Measurements from ENCODE around the gene FCRL6. TPM values are rescaled to one million over a fixed set of nuclear protein-coding genes. Genes with fewer than 3 reads are reported as not detected.
A peak's percentile ranks its signal among the peaks of the same experiment; 100 is the strongest.

Gene FCRL6
- total and polyA plus RNA-seq, 2 of the 13 experiments (the other 11 are each of a cell fraction or from before 2014, with no cell fraction given) = not detected

DNA sequence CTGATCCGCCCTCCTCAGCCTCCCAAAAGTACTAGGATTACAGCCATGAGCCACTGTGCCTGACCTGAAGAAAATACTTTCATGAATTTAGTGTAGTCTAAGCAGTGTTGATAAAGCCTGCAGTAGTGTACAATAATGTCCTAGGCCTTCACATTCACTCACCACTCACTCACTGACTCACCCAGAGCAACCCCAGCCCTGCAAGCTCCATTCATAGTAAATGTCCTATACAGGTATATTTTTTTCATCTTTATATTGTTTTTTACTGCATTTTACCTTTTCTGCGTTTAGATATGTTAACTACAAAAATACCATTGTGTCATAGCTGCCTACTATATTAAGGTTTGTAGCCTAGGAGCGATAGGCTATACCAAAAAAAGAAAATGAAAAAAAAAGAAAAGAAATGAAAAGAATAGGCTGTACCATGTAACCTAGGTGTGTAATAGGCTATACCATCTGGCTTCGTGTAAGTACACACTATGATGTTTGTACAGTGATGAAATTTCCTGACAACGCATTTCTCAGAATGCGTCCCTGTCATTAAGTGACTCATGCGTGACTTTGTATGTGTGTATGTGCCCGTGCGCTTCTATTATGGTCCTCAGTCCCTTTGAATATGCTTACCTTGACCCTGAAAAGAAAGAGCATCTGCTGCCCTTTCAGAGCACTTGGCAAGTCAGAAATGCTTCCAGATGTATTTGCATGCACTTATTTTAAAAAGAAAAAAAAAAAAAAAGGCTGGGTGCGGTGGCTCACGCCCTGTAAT lies 15.3 kb downstream of the FCRL6 start (continued):
- TF ChIP-seq HDAC6 (IDR thresholded peaks at IDR 0.05; ENCODE audit: low read depth, low read length) = no peak
- no peak for TF ChIP-seq ZNF432 (CRISPR knock-in tag; IDR thresholded peaks at IDR 0.05; ENCODE audit: borderline replicate concordance)
- TF ChIP-seq SMARCC2 (IDR thresholded peaks at IDR 0.05) = no peak
- TF ChIP-seq REL (CRISPR knock-in tag; conservative IDR thresholded peaks at IDR 0.05) = no peak
- peak; percentile 43; the same call in 1 of the 2 replicates for TF ChIP-seq SOX5 (CRISPR knock-in tag; IDR thresholded peaks at IDR 0.05; ENCODE audit: borderline replicate concordance)
- TF ChIP-seq CEBPB (IDR thresholded peaks at IDR 0.05; ENCODE audit: borderline replicate concordance, low read depth, low read length) = peak; percentile 32; the same call in 1 of the 2 replicates
- TF ChIP-seq, protein P1, sequence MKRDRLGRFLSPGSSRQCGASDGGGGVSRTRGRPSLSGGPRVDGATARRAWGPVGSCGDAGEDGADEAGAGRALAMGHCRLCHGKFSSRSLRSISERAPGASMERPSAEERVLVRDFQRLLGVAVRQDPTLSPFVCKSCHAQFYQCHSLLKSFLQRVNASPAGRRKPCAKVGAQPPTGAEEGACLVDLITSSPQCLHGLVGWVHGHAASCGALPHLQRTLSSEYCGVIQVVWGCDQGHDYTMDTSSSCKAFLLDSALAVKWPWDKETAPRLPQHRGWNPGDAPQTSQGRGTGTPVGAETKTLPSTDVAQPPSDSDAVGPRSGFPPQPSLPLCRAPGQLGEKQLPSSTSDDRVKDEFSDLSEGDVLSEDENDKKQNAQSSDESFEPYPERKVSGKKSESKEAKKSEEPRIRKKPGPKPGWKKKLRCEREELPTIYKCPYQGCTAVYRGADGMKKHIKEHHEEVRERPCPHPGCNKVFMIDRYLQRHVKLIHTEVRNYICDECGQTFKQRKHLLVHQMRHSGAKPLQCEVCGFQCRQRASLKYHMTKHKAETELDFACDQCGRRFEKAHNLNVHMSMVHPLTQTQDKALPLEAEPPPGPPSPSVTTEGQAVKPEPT (CRISPR knock-in tag; IDR thresholded peaks at IDR 0.05; ENCODE audit: low read depth) = no peak
- TF ChIP-seq REXO4 (CRISPR knock-in tag; IDR thresholded peaks at IDR 0.05; ENCODE audit: borderline replicate concordance) = no peak
- TF ChIP-seq ZNF33B (CRISPR knock-in tag; IDR thresholded peaks at IDR 0.05) = no peak
- TF ChIP-seq, protein P2, sequence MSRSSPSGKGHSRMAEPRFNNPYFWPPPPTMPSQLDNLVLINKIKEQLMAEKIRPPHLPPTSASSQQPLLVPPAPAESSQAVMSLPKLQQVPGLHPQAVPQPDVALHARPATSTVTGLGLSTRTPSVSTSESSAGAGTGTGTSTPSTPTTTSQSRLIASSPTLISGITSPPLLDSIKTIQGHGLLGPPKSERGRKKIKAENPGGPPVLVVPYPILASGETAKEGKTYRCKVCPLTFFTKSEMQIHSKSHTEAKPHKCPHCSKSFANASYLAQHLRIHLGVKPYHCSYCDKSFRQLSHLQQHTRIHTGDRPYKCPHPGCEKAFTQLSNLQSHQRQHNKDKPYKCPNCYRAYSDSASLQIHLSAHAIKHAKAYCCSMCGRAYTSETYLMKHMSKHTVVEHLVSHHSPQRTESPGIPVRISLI (CRISPR knock-in tag; IDR thresholded peaks at IDR 0.05; ENCODE audit: borderline replicate concordance) = no peak
- no peak for TF ChIP-seq SMYD3 (CRISPR knock-in tag; IDR thresholded peaks at IDR 0.05)
- no peak for TF ChIP-seq CHD4 (IDR thresholded peaks at IDR 0.05; ENCODE audit: borderline replicate concordance, low read length)
- TF ChIP-seq, protein P3, sequence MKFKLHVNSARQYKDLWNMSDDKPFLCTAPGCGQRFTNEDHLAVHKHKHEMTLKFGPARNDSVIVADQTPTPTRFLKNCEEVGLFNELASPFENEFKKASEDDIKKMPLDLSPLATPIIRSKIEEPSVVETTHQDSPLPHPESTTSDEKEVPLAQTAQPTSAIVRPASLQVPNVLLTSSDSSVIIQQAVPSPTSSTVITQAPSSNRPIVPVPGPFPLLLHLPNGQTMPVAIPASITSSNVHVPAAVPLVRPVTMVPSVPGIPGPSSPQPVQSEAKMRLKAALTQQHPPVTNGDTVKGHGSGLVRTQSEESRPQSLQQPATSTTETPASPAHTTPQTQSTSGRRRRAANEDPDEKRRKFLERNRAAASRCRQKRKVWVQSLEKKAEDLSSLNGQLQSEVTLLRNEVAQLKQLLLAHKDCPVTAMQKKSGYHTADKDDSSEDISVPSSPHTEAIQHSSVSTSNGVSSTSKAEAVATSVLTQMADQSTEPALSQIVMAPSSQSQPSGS (CRISPR knock-in tag; IDR thresholded peaks at IDR 0.05) = no peak
- TF ChIP-seq, protein P4, sequence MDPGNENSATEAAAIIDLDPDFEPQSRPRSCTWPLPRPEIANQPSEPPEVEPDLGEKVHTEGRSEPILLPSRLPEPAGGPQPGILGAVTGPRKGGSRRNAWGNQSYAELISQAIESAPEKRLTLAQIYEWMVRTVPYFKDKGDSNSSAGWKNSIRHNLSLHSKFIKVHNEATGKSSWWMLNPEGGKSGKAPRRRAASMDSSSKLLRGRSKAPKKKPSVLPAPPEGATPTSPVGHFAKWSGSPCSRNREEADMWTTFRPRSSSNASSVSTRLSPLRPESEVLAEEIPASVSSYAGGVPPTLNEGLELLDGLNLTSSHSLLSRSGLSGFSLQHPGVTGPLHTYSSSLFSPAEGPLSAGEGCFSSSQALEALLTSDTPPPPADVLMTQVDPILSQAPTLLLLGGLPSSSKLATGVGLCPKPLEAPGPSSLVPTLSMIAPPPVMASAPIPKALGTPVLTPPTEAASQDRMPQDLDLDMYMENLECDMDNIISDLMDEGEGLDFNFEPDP (CRISPR knock-in tag; conservative IDR thresholded peaks at IDR 0.05) = no peak
- no peak for TF ChIP-seq FOXP1 (IDR thresholded peaks at IDR 0.05)
- peak; percentile 46 for TF ChIP-seq FOXP1 (CRISPR knock-in tag; IDR thresholded peaks at IDR 0.05)
- TF ChIP-seq, protein P5, sequence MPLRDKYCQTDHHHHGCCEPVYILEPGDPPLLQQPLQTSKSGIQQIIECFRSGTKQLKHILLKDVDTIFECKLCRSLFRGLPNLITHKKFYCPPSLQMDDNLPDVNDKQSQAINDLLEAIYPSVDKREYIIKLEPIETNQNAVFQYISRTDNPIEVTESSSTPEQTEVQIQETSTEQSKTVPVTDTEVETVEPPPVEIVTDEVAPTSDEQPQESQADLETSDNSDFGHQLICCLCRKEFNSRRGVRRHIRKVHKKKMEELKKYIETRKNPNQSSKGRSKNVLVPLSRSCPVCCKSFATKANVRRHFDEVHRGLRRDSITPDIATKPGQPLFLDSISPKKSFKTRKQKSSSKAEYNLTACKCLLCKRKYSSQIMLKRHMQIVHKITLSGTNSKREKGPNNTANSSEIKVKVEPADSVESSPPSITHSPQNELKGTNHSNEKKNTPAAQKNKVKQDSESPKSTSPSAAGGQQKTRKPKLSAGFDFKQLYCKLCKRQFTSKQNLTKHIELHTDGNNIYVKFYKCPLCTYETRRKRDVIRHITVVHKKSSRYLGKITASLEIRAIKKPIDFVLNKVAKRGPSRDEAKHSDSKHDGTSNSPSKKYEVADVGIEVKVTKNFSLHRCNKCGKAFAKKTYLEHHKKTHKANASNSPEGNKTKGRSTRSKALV (CRISPR knock-in tag; IDR thresholded peaks at IDR 0.05) = no peak
- no peak for TF ChIP-seq ZNF496 (CRISPR knock-in tag; IDR thresholded peaks at IDR 0.05; ENCODE audit: insufficient replicate concordance)
- TF ChIP-seq ZNF672 (CRISPR knock-in tag; IDR thresholded peaks at IDR 0.05) = no peak
- TF ChIP-seq, protein P6, sequence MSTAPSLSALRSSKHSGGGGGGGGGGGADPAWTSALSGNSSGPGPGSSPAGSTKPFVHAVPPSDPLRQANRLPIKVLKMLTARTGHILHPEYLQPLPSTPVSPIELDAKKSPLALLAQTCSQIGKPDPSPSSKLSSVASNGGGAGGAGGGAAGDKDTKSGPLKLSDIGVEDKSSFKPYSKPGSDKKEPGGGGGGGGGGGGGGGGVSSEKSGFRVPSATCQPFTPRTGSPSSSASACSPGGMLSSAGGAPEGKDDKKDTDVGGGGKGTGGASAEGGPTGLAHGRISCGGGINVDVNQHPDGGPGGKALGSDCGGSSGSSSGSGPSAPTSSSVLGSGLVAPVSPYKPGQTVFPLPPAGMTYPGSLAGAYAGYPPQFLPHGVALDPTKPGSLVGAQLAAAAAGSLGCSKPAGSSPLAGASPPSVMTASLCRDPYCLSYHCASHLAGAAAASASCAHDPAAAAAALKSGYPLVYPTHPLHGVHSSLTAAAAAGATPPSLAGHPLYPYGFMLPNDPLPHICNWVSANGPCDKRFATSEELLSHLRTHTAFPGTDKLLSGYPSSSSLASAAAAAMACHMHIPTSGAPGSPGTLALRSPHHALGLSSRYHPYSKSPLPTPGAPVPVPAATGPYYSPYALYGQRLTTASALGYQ (CRISPR knock-in tag; IDR thresholded peaks at IDR 0.05) = no peak

Data from HepG2 (cell line).